HepG2 (cell line): ENCODE results near the gene INHA. TPM values are rescaled to one million over a fixed set of nuclear protein-coding genes. Genes with fewer than 3 reads are reported as not detected.

Experiments
- AGO1 ChIP-seq: fragments of 200-400 bp; formaldehyde crosslinking; IDR thresholded peaks from 2 replicates; pipeline ENCODE4 v1.6.1; 2017; ENCODE audit warnings: mild to moderate bottlenecking, low read depth, low read length, moderate library complexity; ENCODE audit not compliant: poor library complexity, severe bottlenecking
- CHD4 ChIP-seq: fragments of 200-600 bp; sonication (generic); IDR thresholded peaks from 2 replicates; pipeline ENCODE4 v1.7.0; 2017; ENCODE audit warnings: mild to moderate bottlenecking, low read length, borderline replicate concordance
- KAT7 ChIP-seq: IDR thresholded peaks from 2 replicates; pipeline ENCODE4 v1.6.1; 2018; ENCODE audit warnings: borderline replicate concordance, missing compliant biosample characterization
- KDM5A ChIP-seq: fragments of 200-600 bp; sonication (generic); IDR thresholded peaks from 2 replicates; pipeline ENCODE4 v1.7.0; 2018; ENCODE audit warnings: antibody characterized with exemption, mild to moderate bottlenecking, low read length, borderline replicate concordance
- KLF13 ChIP-seq: sonication (generic); formaldehyde crosslinking; IDR thresholded peaks from 2 replicates; pipeline ENCODE4 v1.4.0; 2020; ENCODE audit warnings: mild to moderate bottlenecking, missing genetic modification reagents
- MED1 ChIP-seq: sonication (generic); formaldehyde crosslinking; IDR thresholded peaks from 2 replicates; pipeline ENCODE4 v1.4.0; 2020; ENCODE audit warnings: missing genetic modification reagents
- YY1 ChIP-seq: IDR thresholded peaks from 2 replicates; pipeline ENCODE4 v1.6.1; 2011; ENCODE audit warnings: low read length, low read depth, moderate library complexity, mild to moderate bottlenecking; ENCODE audit not compliant: insufficient read depth, insufficient replicate concordance
- ZC3H13 ChIP-seq: sonication (generic); formaldehyde crosslinking; IDR thresholded peaks from 2 replicates; pipeline ENCODE4 v1.8.1; 2023; ENCODE audit warnings: mild to moderate bottlenecking, missing genetic modification reagents, moderate library complexity
- ZNF558 ChIP-seq: sonication (generic); formaldehyde crosslinking; IDR thresholded peaks from 2 replicates; pipeline ENCODE4 v1.9.0; 2022; ENCODE audit warnings: mild to moderate bottlenecking, missing genetic modification reagents, borderline replicate concordance
- ZNF570 ChIP-seq: sonication (generic); formaldehyde crosslinking; IDR thresholded peaks from 2 replicates; pipeline ENCODE4 v1.4.0; 2020; ENCODE audit warnings: mild to moderate bottlenecking, missing genetic modification reagents, borderline replicate concordance
- ZNF678 ChIP-seq: sonication (generic); formaldehyde crosslinking; IDR thresholded peaks from 2 replicates; pipeline ENCODE4 v1.4.0; 2020; ENCODE audit warnings: mild to moderate bottlenecking, missing genetic modification reagents
- polyA plus RNA-seq, 8 experiments: library from polyadenylated mRNA; depleted of rRNA in 3 of 8; stranded (reverse) in 7 of 8; unstranded in 1 of 8; fragments of >200 nt; fragmentation: Illumina TruSeq in 4 of 8; extraction: Trizol in 4 of 8; gene quantifications; 2 replicates each; pipeline versions ENCODE4 v1.2.1 to v1.2.3, GENCODE V29; 2011 to 2016; ENCODE audit warnings: low read depth in 4 of 8, missing spikeins in 1 of 8, mixed read lengths in 1 of 8; ENCODE audit not compliant: insufficient read depth in 1 of 8
- total RNA-seq, 5 experiments: library from RNA; depleted of rRNA; stranded (reverse); fragments of >200 nt; fragmentation: Illumina TruSeq; extraction: Trizol; gene quantifications; 2 replicates each; pipeline ENCODE4 v1.2.3, GENCODE V29; 2016; ENCODE audit warnings: low read depth in 1 of 5
- TF ChIP-seq, protein P1 (sequence below): sonication (generic); formaldehyde crosslinking; IDR thresholded peaks from 2 replicates; pipeline ENCODE4 v1.9.0; 2021; ENCODE audit warnings: mild to moderate bottlenecking, missing genetic modification reagents
- TF ChIP-seq, protein P2 (sequence below): sonication (generic); formaldehyde crosslinking; IDR thresholded peaks from 2 replicates; pipeline ENCODE4 v1.5.0; 2020; ENCODE audit warnings: missing genetic modification reagents, mild to moderate bottlenecking, borderline replicate concordance
- TF ChIP-seq, protein P3 (sequence below): sonication (generic); formaldehyde crosslinking; IDR thresholded peaks from 2 replicates; pipeline ENCODE4 v1.5.0; 2020; ENCODE audit warnings: mild to moderate bottlenecking, missing genetic modification reagents, borderline replicate concordance

The INHA gene
- total and polyA plus RNA-seq, 2 of the 13 experiments (the other 11 are each of a cell fraction or from before 2014, with no cell fraction given), result 4.1 to 15.2 TPM

DNA sequence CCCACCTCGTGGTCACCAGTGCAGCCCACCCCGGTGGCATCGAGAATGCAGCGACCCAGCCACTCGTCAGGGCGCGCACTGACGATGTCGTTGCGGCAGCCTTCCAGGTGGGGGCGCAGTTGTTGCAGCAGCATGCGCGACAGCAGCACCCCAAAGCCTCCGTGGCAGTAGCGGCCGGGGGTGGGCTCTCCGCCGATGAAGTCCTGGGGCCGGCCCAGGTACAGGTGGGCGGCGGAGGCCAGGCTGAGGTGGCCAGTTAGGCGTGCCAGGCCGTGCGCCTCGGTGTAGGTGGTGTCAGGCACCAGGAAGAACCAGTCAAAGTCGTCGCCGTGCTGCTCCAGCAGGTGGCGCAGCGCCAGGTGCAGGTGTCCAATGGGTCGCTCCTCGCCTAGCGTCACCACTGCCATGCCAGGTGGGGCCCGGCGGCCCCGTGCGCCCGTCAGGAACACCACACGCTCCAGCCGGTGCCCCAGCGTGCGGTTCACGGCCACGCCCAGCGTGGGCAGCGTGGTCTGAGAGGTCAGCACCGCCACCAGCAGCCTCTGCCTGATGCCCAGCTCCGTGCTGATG is 30.4 kb upstream of the INHA start (continued):
- no peak for TF ChIP-seq ZNF570
- TF ChIP-seq ZNF558 (CRISPR knock-in tag), result no peak
- peak; percentile 72; the same call in 1 of the 2 replicates for TF ChIP-seq KAT7 (CRISPR knock-in tag)
- TF ChIP-seq ZNF678 (CRISPR knock-in tag), result peak; percentile 88; the same call in 1 of the 2 replicates
- peak; percentile 71 for TF ChIP-seq YY1
- TF ChIP-seq KLF13 (CRISPR knock-in tag), result peak; percentile 51; the same call in 1 of the 2 replicates
- peak; percentile 31 for TF ChIP-seq AGO1
- TF ChIP-seq, protein P1, sequence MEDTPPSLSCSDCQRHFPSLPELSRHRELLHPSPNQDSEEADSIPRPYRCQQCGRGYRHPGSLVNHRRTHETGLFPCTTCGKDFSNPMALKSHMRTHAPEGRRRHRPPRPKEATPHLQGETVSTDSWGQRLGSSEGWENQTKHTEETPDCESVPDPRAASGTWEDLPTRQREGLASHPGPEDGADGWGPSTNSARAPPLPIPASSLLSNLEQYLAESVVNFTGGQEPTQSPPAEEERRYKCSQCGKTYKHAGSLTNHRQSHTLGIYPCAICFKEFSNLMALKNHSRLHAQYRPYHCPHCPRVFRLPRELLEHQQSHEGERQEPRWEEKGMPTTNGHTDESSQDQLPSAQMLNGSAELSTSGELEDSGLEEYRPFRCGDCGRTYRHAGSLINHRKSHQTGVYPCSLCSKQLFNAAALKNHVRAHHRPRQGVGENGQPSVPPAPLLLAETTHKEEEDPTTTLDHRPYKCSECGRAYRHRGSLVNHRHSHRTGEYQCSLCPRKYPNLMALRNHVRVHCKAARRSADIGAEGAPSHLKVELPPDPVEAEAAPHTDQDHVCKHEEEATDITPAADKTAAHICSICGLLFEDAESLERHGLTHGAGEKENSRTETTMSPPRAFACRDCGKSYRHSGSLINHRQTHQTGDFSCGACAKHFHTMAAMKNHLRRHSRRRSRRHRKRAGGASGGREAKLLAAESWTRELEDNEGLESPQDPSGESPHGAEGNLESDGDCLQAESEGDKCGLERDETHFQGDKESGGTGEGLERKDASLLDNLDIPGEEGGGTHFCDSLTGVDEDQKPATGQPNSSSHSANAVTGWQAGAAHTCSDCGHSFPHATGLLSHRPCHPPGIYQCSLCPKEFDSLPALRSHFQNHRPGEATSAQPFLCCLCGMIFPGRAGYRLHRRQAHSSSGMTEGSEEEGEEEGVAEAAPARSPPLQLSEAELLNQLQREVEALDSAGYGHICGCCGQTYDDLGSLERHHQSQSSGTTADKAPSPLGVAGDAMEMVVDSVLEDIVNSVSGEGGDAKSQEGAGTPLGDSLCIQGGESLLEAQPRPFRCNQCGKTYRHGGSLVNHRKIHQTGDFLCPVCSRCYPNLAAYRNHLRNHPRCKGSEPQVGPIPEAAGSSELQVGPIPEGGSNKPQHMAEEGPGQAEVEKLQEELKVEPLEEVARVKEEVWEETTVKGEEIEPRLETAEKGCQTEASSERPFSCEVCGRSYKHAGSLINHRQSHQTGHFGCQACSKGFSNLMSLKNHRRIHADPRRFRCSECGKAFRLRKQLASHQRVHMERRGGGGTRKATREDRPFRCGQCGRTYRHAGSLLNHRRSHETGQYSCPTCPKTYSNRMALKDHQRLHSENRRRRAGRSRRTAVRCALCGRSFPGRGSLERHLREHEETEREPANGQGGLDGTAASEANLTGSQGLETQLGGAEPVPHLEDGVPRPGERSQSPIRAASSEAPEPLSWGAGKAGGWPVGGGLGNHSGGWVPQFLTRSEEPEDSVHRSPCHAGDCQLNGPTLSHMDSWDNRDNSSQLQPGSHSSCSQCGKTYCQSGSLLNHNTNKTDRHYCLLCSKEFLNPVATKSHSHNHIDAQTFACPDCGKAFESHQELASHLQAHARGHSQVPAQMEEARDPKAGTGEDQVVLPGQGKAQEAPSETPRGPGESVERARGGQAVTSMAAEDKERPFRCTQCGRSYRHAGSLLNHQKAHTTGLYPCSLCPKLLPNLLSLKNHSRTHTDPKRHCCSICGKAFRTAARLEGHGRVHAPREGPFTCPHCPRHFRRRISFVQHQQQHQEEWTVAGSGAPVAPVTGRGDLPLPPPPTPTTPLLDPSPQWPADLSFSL (CRISPR knock-in tag), result 0 out of 2 replicates have a peak, but pooled peaks have one; percentile 15
- TF ChIP-seq, protein P2, sequence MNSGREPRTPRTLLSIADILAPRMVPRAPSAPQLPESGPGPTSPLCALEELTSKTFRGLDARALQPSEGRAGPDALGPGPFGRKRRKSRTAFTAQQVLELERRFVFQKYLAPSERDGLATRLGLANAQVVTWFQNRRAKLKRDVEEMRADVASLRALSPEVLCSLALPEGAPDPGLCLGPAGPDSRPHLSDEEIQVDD, result peak; percentile 87
- TF ChIP-seq CHD4, result no peak
- peak; percentile 79 for TF ChIP-seq MED1 (CRISPR knock-in tag)
- TF ChIP-seq KDM5A, result peak; percentile 40; the same call in 1 of the 2 replicates
- TF ChIP-seq, protein P3, sequence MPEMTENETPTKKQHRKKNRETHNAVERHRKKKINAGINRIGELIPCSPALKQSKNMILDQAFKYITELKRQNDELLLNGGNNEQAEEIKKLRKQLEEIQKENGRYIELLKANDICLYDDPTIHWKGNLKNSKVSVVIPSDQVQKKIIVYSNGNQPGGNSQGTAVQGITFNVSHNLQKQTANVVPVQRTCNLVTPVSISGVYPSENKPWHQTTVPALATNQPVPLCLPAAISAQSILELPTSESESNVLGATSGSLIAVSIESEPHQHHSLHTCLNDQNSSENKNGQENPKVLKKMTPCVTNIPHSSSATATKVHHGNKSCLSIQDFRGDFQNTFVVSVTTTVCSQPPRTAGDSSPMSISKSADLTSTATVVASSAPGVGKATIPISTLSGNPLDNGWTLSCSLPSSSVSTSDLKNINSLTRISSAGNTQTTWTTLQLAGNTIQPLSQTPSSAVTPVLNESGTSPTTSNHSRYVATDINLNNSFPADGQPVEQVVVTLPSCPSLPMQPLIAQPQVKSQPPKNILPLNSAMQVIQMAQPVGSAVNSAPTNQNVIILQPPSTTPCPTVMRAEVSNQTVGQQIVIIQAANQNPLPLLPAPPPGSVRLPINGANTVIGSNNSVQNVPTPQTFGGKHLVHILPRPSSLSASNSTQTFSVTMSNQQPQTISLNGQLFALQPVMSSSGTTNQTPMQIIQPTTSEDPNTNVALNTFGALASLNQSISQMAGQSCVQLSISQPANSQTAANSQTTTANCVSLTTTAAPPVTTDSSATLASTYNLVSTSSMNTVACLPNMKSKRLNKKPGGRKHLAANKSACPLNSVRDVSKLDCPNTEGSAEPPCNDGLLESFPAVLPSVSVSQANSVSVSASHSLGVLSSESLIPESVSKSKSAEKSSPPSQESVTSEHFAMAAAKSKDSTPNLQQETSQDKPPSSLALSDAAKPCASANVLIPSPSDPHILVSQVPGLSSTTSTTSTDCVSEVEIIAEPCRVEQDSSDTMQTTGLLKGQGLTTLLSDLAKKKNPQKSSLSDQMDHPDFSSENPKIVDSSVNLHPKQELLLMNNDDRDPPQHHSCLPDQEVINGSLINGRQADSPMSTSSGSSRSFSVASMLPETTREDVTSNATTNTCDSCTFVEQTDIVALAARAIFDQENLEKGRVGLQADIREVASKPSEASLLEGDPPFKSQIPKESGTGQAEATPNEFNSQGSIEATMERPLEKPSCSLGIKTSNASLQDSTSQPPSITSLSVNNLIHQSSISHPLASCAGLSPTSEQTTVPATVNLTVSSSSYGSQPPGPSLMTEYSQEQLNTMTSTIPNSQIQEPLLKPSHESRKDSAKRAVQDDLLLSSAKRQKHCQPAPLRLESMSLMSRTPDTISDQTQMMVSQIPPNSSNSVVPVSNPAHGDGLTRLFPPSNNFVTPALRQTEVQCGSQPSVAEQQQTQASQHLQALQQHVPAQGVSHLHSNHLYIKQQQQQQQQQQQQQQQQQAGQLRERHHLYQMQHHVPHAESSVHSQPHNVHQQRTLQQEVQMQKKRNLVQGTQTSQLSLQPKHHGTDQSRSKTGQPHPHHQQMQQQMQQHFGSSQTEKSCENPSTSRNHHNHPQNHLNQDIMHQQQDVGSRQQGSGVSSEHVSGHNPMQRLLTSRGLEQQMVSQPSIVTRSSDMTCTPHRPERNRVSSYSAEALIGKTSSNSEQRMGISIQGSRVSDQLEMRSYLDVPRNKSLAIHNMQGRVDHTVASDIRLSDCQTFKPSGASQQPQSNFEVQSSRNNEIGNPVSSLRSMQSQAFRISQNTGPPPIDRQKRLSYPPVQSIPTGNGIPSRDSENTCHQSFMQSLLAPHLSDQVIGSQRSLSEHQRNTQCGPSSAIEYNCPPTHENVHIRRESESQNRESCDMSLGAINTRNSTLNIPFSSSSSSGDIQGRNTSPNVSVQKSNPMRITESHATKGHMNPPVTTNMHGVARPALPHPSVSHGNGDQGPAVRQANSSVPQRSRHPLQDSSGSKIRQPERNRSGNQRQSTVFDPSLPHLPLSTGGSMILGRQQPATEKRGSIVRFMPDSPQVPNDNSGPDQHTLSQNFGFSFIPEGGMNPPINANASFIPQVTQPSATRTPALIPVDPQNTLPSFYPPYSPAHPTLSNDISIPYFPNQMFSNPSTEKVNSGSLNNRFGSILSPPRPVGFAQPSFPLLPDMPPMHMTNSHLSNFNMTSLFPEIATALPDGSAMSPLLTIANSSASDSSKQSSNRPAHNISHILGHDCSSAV, result peak; percentile 92; the same call in 1 of the 2 replicates
- TF ChIP-seq ZC3H13 (CRISPR knock-in tag), result peak; percentile 75
